Mucosa of gallbladder (tissue), 1 donor: ENCODE results near the gene FLG2. TPM values are rescaled to one million over a fixed set of nuclear protein-coding genes. Genes with fewer than 3 reads are reported as not detected.

ENCODE experiments used
- DNase-seq: peaks from one replicate; pipeline ENCODE4 v3.0.0-alpha.2; 2020; ENCODE audit warnings: low spot score
- total RNA-seq: library from RNA; stranded (reverse); gene quantifications from one replicate; pipeline ENCODE4 v1.2.1, GENCODE V29; 2021
- donor health status: DM: no; HTN: no; CAD: no.

The FLG2 gene
- total RNA-seq: not detected

- no peak for DNase-seq
Observed at GRCh38 chr1:152359906-152360305, at the start of gene FLG2. Gene FLG2 (minus strand): TSS chr1:152360006. CDS start chr1:152358884, 1,122 bp downstream.

DNA sequence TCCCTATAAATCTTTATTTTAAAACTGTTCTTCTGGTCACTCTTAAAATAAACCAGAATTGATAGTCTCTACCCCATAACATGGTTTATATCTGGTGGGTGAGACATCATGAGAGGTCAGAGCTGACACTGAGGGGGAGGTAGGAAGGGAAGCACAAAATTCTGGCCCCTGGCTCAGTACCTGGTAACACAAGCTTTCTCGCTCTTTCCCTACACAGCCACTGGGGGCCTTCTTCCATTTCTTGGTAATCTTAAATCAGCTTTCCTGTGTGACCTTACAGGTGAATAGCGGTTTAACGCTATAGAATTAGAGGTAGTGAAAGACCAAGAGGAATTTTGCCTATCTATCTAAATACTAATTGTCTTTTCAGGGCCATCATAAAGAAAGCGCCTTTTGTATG lies 48.9 kb upstream of the FLG2 start:
- no peak for DNase-seq

DNA sequence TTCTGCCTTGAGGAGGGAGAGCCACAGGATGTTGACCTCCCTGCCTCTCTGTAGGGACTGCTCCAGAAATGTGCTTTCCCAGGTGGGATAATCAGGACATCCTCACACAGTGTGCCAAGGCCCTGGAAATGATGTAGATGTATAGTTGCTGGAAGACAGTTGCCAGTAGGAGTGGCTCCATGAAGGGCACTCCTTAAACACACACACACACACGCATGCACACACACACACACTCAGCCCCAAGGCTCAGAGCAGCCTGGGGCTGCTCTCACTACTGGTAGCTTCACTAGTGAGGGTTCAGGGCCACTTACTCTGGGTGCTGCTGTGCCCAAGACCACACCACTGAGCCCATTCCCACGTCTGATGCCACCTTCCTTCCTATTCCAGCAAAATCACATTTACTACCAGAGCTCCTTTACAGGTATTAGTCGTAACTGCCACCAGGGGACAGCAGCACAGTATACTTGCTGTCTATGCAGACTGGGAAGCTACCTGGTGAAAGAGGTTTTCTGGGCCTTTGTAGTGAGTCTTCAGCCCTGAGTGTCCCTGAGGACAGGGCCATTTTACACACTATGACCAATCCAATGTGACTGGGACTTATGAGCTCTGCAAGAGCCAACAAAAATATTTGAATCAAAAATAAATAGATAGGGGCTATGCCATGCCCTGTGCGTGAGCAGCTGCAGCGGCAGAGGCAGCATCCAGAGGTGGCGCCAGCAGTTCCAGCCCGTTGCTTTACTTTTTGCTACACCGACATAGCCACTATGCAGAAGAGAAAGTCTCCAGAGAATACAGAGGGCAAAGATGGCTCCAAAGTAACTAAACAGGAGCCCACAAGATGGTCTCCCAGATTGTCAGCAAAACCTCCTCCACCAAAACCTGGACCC lies 39.2 kb upstream of the FLG2 start:
- no peak for DNase-seq

GRCh38 chr1:152397474-152397873 lies 37.7 kb upstream of the FLG2 start:
- no peak for DNase-seq

DNA sequence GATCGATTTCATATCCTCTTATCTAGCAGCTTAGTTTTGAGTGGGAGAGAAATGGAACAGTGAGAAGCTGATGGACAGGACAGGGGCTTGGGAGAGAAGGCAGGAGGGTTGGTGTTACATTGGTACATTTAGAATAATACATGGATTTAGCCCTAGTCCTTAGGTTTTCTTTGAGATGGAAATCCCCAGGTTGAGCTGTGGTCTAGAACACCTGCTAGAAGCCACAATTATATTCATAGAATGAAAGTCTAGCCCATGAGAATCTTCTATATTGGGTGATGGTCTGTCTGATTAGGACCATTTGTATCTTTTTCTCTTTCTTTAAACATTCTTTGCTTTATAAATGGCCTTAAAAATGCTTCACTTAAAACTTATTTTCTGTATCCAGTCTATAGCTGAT lies 34.3 kb upstream of the FLG2 start:
- no peak for DNase-seq

GRCh38 chr1:152392909-152393308 lies 33.1 kb upstream of the FLG2 start:
- DNase-seq: no peak

DNA sequence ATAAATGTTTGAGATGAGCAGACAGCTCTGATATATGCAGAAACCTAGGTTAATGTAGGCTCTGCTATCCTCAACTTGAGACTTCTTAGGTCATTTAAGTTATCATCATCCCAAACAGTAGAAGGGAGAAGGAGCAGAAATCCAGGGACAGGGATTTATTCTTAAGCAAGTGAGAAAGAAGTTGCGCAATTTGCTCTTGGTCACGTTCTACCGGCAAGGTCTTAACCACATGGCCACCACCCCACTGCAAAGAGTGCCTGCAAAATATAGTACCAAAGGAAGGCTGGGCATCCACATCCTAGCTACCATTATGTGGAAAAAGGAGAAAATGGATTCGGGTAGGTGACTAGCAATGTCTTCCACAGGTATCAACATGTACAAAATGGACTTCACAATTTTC lies 29.1 kb upstream of the FLG2 start:
- DNase-seq: no peak

DNA sequence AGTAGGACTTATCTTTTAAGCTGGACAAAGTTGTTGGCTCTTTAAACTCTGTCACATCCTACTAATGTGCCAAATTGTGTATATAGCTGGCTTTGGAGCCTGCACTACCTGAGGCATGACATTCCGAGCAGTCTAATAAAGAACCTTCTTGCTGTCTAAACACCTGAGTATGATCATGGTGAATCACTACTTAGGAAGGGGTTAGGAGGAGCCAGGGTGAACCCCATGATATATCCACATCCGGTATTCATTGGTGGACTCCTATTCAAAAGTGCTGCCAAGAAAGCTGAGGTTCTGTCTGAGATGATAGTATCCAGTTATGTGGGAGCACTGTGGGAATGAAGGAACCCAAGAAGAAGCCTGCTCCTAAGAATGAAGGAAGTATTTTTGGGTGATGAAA lies 27.1 kb upstream of the FLG2 start:
- no peak for DNase-seq

DNA sequence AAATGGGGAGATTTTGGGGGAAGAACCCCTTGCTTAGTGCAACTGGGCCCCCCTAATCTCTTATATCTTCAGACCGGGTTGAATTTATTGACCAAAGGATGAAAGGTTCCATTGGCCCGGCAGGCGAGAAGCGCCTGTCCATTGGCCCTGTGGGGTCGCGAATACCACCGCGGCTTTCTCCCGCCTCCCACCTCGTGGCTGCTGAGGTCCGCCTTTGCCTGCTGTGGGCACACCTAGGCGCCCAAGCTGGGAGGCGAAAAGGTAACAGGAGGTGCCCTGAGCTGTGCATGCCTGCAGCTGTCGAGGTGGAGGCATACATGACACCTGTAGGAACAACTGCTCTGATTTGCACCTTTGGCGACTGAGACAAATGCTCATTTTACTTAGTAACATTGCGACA lies 21.1 kb upstream of the FLG2 start:
- no peak for DNase-seq

GRCh38 chr1:152374451-152374850 lies 14.6 kb upstream of the FLG2 start:
- DNase-seq: no peak

GRCh38 chr1:152372672-152373071 lies 12.9 kb upstream of the FLG2 start:
- DNase-seq: no peak

DNA sequence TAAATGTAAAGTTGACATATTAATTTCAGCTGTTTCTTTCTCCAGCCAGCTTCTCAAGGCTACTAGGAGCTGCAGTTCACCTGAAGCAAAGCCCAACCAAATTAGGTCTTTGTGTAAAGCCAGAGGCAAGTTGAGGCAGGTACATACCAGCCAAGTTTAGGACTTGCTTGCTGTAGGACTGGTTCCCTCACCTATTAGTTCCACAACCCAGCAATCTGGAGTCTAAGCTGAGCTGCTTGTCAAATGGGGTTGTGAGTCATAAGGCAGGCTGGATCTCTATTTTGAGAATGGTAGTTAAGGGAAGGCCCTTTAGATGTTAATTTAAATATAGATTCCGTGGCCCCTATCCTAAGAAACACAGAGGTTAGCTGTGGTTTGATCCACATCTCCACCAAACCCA lies 7.6 kb upstream of the FLG2 start:
- DNase-seq: no peak

DNA sequence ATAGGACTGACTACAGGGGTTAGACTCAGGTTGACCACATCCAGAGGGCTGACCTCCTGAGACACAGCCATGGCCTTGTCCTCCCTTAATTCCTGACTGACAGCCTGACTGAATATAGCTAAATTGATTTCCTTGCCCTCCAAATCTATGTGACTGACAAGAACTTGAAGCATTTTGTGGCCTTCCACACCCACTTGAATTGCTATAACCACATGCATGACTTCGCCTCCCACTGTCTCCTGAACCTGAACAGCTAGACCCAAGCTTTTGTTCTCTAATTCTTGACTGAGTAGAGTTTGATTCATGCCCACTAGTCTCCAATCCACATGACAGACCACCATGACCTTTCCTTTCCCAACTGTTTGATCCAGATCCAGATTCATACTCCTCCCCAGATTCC lies 3.1 kb downstream of the FLG2 start:
- DNase-seq: no peak

- DNase-seq: no peak
Observed at GRCh38 chr1:152349611-152350010, 10.2 kb downstream of the FLG2 start.

DNA sequence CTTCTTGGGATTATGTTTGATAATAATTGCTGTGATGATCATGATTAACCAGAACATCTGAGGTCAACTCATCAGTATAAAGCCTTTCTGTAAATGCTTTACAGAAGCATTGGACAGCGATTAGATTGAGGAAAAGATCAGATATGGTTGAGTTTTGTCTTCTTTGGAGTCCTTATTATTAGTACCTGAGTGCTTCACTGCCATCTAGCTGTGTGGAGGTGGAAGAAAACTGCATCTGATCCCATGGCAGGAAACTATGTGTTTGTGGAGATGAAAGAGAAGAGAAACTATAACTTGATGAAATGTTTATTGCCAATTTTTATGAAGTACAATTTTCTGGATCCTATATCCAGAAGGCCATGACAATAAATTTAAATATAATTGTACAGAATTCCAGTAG lies 11.4 kb downstream of the FLG2 start:
- no peak for DNase-seq

DNA sequence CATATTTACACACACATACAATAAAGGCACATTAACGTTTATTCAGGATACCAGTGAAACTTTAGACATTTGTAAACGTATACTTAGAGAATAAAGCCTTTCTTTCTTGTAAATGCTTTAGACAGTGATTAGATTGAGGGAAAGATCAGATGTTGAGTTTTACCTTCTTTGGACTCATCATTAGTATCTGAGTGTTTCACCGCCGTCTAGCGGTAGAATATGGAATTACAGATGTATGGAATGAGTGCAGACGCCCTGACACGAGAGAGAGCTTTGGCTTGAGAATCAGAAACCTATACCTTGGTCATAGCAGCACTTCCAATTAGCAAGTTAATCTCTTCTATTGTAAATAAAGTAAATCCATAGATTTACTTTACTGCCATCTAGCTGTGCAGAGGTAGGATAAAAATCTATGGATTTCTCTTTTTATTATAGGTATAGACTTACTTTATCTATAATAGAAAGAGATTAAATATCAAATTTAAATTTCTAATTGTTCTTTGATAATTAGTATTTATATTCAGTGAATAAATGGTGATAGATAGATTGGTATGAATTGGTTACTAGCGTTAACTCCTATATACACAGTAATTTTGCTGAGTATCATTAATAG lies 12.6 kb downstream of the FLG2 start:
- peak; percentile 55 for DNase-seq

DNA sequence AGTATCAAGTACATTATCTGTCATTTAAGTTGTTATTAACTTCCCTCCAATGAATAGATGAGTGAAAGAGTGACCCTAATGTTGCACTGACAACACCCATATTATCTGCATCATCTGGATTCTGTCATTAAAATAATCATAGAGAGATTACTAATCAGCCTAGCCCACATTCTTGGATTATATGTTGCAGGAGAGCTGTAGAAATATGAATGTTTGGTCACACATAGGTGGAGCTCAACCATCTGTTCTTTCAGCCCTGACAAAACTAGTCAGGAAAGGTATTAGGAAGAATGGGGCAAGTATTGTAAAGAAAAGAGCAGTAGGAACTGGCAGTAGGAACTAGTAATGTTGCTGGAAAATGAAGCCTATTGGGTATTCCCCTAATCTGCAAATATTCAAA lies 15.4 kb downstream of the FLG2 start:
- no peak for DNase-seq

GRCh38 chr1:152343006-152343405 lies 16.8 kb downstream of the FLG2 start:
- DNase-seq: no peak

DNA sequence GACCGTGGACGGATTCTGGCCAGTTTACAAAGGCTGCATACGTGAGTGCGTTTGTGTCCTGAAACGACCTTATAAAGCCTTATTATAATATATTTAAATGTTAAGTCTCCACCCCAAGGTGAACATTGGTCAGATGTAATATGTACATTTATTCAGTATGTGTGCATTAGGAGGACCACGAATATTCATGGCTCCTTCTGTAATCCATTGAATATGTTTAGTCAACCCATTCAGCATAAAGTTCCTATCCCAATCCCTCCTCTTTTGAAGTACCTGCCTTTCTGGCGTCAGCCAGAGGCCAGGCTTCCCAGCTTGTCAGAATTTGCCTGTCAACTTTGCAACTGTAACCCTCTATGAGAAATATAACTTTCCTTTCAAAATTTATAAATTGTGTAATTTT lies 24.4 kb downstream of the FLG2 start:
- no peak for DNase-seq

GRCh38 chr1:152328801-152329391 lies 30.9 kb downstream of the FLG2 start:
- no peak for DNase-seq

- DNase-seq: no peak
Observed at GRCh38 chr1:152325111-152325510, 34.7 kb downstream of the FLG2 start, which contains the start of gene FLG. Gene FLG (minus strand): TSS chr1:152325239. CDS start chr1:152315456, 9,783 bp downstream.

DNA sequence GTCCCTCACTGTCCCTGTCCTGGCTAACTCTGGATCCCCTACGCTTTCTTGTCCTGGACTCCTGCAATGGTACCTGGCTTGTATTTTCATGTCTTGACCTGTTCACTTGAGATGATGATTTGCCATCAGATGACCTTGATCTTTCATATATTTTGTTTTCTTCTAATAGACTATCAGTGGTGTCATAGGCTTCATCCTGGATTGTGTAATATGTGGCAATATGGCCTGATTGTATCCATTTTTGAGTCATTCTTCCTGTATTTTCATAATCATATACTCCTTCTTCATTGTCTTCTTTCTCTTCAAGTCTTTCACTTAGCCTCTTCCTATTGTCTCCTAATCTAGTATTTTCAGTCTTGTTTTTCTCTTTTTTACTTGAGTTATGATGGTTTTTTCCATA lies 45.8 kb downstream of the FLG2 start:
- DNase-seq: no peak

- no peak for DNase-seq
Observed at GRCh38 chr1:152313319-152313801, 46.4 kb downstream of the FLG2 start.
